Upper lobe of left lung (tissue), 4 donors: ENCODE data around the gene SOX12.

Source experiments
- CTCF ChIP-seq, 6 experiments: fragments of 450-650 bp in 4 of 6; fragments of 200-600 bp in 2 of 6; sonication (generic) in 2 of 6; IDR thresholded peaks; one replicate each; pipeline ENCODE4 v1.5.1; 2016 to 2019; ENCODE audit warnings: antibody characterized with exemption in 6 of 6
- EP300 ChIP-seq, 4 donors: sonication (generic); formaldehyde crosslinking; IDR thresholded peaks; one replicate each; pipeline ENCODE4 v1.5.1; 2017; ENCODE audit warnings: antibody characterized with exemption in 4 of 4, control low read depth in 2 of 4
- POLR2AphosphoS5 ChIP-seq, 2 donors: sonication (generic); formaldehyde crosslinking; IDR thresholded peaks; one replicate each; pipeline ENCODE4 v1.5.1; 2017; ENCODE audit warnings: antibody characterized with exemption in 2 of 2

DNA sequence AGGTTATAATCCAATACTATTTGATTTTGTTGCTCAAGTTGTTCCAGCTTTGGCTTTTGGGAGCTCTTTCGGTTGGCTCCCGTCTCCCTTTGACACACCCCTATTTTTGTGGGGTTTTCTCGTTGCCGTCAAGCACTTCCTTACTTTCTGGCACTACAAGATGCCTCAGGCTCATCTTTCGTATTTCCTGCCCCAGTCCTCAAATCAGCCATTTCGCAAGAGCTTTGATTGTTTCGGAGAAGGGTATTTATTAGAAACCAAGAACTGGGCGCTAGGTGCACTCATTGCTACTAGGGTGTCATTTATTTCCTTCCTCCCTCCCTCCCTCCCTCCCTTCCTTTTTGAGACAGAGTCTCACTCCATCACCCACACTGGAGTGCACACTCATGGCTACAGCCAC, 13.3 kb upstream of the SOX12 start:
- TF ChIP-seq CTCF (IDR thresholded peaks at IDR 0.05) = no peak
- no peak for TF ChIP-seq EP300 (IDR thresholded peaks at IDR 0.05)
- TF ChIP-seq POLR2AphosphoS5 (IDR thresholded peaks at IDR 0.05) = no peak
